HepG2 (cell line): Measurements from ENCODE around the gene ENO3. TPM values are rescaled to one million over a fixed set of nuclear protein-coding genes. Genes with fewer than 3 reads are reported as not detected.

Experiments used
- ATAC-seq: fragments of 200-7000 bp; cut with Tn5 transposase; 3 replicates; pipeline ENCODE4 v1.9.1; 2020; ENCODE audit warnings: mild to moderate bottlenecking, moderate library complexity
- BruUV-seq: library from RNA; stranded (reverse); fragments of 400-500 nt; replicated peaks from 2 replicates; lab custom pipeline; 2021; lab: Mats Ljungman, UMichigan
- CTCF ChIA-PET: fragments of 300-600 bp; formaldehyde crosslinking; extraction: SDS; loops from one replicate; lab custom pipeline; 2021; ENCODE audit warnings: low total read pairs, inconsistent platforms, low intra/inter-chr PET ratio; lab: Yijun Ruan, JAX
- POLR2A ChIA-PET: fragments of 350-600 bp; sonication (Branson Sonifier 250); formaldehyde crosslinking; loops from one replicate; lab custom pipeline; 2020; ENCODE audit warnings: antibody characterized with exemption, inconsistent platforms; lab: Yijun Ruan, JAX
- DNase-seq: peaks from one replicate; pipeline ENCODE4 v3.0.0-alpha.2; 2015; ENCODE audit warnings: low spot score
- FAIRE-seq: peaks from 3 replicates; lab custom pipeline; 2011; peaks lifted over from hg19 to GRCh38; lab: Jason Lieb, UNC
- H2AFZ ChIP-seq: one replicate; pipeline ENCODE4 v1.6.1; 2011; ENCODE audit warnings: low read length, inconsistent platforms
- H3K27ac ChIP-seq: fragments of 300-600 bp; 3 replicates; pipeline ENCODE4 v1.8.0; 2011; ENCODE audit warnings: mixed run types, mild to moderate bottlenecking, mixed read lengths, low read length, inconsistent platforms; ENCODE audit not compliant: insufficient read depth; ENCODE audit errors: extremely low read length
- H3K27me3 ChIP-seq, 2 experiments: fragments of 200-600 bp in 1 of 2; 2 replicates in 1 of 2; 3 replicates in 1 of 2; pipeline versions ENCODE4 v1.6.0 to v1.8.0; 2011; ENCODE audit warnings: low read length in 2 of 2, mild to moderate bottlenecking in 2 of 2, moderate library complexity in 2 of 2, inconsistent platforms in 1 of 2; ENCODE audit not compliant: insufficient read depth in 2 of 2, control insufficient read depth in 1 of 2
- H3K36me3 ChIP-seq, 2 experiments: fragments of 200-600 bp in 1 of 2; replicated peaks in 1 of 2; 2 replicates in 1 of 2; 3 replicates in 1 of 2; pipeline versions ENCODE4 v1.5.1 to v1.8.0; 2011; ENCODE audit warnings: low read length in 2 of 2, inconsistent platforms in 1 of 2; ENCODE audit not compliant: insufficient read depth in 2 of 2, control insufficient read depth in 1 of 2
- H3K4me1 ChIP-seq: 2 replicates; pipeline ENCODE4 v1.5.1; 2012; ENCODE audit warnings: low read length, inconsistent platforms; ENCODE audit not compliant: insufficient read depth
- H3K4me2 ChIP-seq: 2 replicates; pipeline ENCODE4 v1.6.0; 2011; ENCODE audit warnings: low read depth, low read length, inconsistent platforms
- H3K4me3 ChIP-seq, 3 experiments: fragments of 200-600 bp in 1 of 3; sonication (generic), shearing (Covaris generic) in 1 of 3; replicated peaks in 1 of 3; 2 replicates each; pipeline ENCODE4 v1.5.1; 2011 to 2016; ENCODE audit warnings: low read length in 3 of 3, inconsistent platforms in 2 of 3, low read depth in 2 of 3, mild to moderate bottlenecking in 2 of 3, control low read depth in 1 of 3, mixed read lengths in 1 of 3; ENCODE audit not compliant: insufficient read depth in 1 of 3
- H3K79me2 ChIP-seq: one replicate; pipeline ENCODE4 v1.6.1; 2011; ENCODE audit warnings: low read length, inconsistent platforms; ENCODE audit not compliant: insufficient read depth
- H3K9ac ChIP-seq: 2 replicates; pipeline ENCODE4 v1.6.0; 2011; ENCODE audit warnings: mild to moderate bottlenecking, low read depth, low read length, inconsistent platforms; ENCODE audit not compliant: insufficient read depth
- H3K9me3 ChIP-seq: 2 replicates; pipeline ENCODE4 v1.5.1; 2012; ENCODE audit warnings: mild to moderate bottlenecking, low read length
- H4K20me1 ChIP-seq: 2 replicates; pipeline ENCODE4 v1.6.0; 2011; ENCODE audit warnings: inconsistent platforms, mild to moderate bottlenecking, low read length, moderate library complexity; ENCODE audit not compliant: insufficient read depth
- CBFB ChIP-seq: sonication (generic); formaldehyde crosslinking; IDR thresholded peaks from 2 replicates; pipeline ENCODE4 v1.4.0; 2020; ENCODE audit warnings: missing genetic modification reagents
- HMGXB4 ChIP-seq, 2 experiments: sonication (generic) in 1 of 2; formaldehyde crosslinking in 1 of 2; IDR thresholded peaks; 2 replicates each; pipeline versions ENCODE4 v1.4.0 to v1.6.1; 2018 to 2020; ENCODE audit warnings: missing genetic modification reagents in 2 of 2, borderline replicate concordance in 1 of 2, low read depth in 1 of 2, mild to moderate bottlenecking in 1 of 2, missing biosample characterization in 1 of 2
- KDM5A ChIP-seq: fragments of 200-600 bp; sonication (generic); IDR thresholded peaks from 2 replicates; pipeline ENCODE4 v1.7.0; 2018; ENCODE audit warnings: antibody characterized with exemption, mild to moderate bottlenecking, low read length, borderline replicate concordance
- POLR2AphosphoS5 ChIP-seq: IDR thresholded peaks from 2 replicates; pipeline ENCODE4 v1.6.1; 2012; ENCODE audit warnings: low read depth, low read length
- SIX4 ChIP-seq: sonication (generic); formaldehyde crosslinking; IDR thresholded peaks from 2 replicates; pipeline ENCODE4 v1.4.0; 2020; ENCODE audit warnings: missing genetic modification reagents
- SMARCC2 ChIP-seq: fragments of 450-650 bp; IDR thresholded peaks from 2 replicates; pipeline ENCODE4 v1.6.1; 2017; ENCODE audit warnings: antibody characterized with exemption, mild to moderate bottlenecking
- SRF ChIP-seq: IDR thresholded peaks from 2 replicates; pipeline ENCODE4 v1.6.1; 2011; ENCODE audit warnings: mild to moderate bottlenecking, low read depth, low read length, moderate library complexity
- THAP8 ChIP-seq: sonication (generic); formaldehyde crosslinking; IDR thresholded peaks from 2 replicates; pipeline ENCODE4 v1.5.1; 2020; ENCODE audit warnings: missing genetic modification reagents, mild to moderate bottlenecking, borderline replicate concordance
- ZBTB2 ChIP-seq: sonication (generic); formaldehyde crosslinking; IDR thresholded peaks from 2 replicates; pipeline ENCODE4 v1.8.0; 2022; ENCODE audit warnings: low read depth, missing genetic modification reagents
- ZMYM4 ChIP-seq: sonication (generic); formaldehyde crosslinking; IDR thresholded peaks from 2 replicates; pipeline ENCODE4 v1.8.1; 2023; ENCODE audit warnings: mild to moderate bottlenecking, missing genetic modification reagents
- ZNF674 ChIP-seq: sonication (generic); formaldehyde crosslinking; IDR thresholded peaks from 2 replicates; pipeline ENCODE4 v1.5.0; 2020; ENCODE audit warnings: low read depth, mild to moderate bottlenecking, missing genetic modification reagents
- WGBS: methylation state at CpG from one replicate; pipeline ENCODE4 v1.1.6; 2017; ENCODE audit warnings: low lambda C conversion rate; 5-methylcytosine and 5-hydroxymethylcytosine counted together
- in situ Hi-C: cut with HindIII; loops from 2 replicates; pipeline ENCODE4 v1.10.0; 2017; ENCODE audit warnings: low pct_unique_long_range_greater_than_20kb; ENCODE audit not compliant: extremely low pct_ligation_motif_present
- intact Hi-C: fragments of 100-400 bp; cut with micrococcal nuclease; formaldehyde crosslinking; loops from one replicate; pipeline ENCODE4 v1.10.0; 2022; ENCODE audit not compliant: unreplicated experiment
- polyA plus RNA-seq, 8 experiments: library from polyadenylated mRNA; depleted of rRNA in 3 of 8; stranded (reverse) in 7 of 8; unstranded in 1 of 8; fragments of >200 nt; fragmentation: Illumina TruSeq in 4 of 8; extraction: Trizol in 4 of 8; gene quantifications; 2 replicates each; pipeline versions ENCODE4 v1.2.1 to v1.2.3, GENCODE V29; 2011 to 2016; ENCODE audit warnings: low read depth in 4 of 8, missing spikeins in 1 of 8, mixed read lengths in 1 of 8; ENCODE audit not compliant: insufficient read depth in 1 of 8
- total RNA-seq, 5 experiments: library from RNA; depleted of rRNA; stranded (reverse); fragments of >200 nt; fragmentation: Illumina TruSeq; extraction: Trizol; gene quantifications; 2 replicates each; pipeline ENCODE4 v1.2.3, GENCODE V29; 2016; ENCODE audit warnings: low read depth in 1 of 5
- TF ChIP-seq, protein P1 (sequence below): sonication (generic); formaldehyde crosslinking; IDR thresholded peaks from 2 replicates; pipeline ENCODE4 v1.5.1; 2020; ENCODE audit warnings: mild to moderate bottlenecking, moderate library complexity, missing genetic modification reagents
- TF ChIP-seq, protein P2 (sequence below): sonication (generic); formaldehyde crosslinking; IDR thresholded peaks from 2 replicates; pipeline ENCODE4 v1.8.1; 2022; ENCODE audit warnings: low read depth, mild to moderate bottlenecking, missing genetic modification reagents
- TF ChIP-seq, protein P3 (sequence below): sonication (generic); formaldehyde crosslinking; IDR thresholded peaks from 2 replicates; pipeline ENCODE4 v1.4.0; 2020; ENCODE audit warnings: missing genetic modification reagents, mild to moderate bottlenecking, borderline replicate concordance

The ENO3 gene
- total and polyA plus RNA-seq, 2 of the 13 experiments (the other 11 are each of a cell fraction or from before 2014, with no cell fraction given) = 59.8 to 69.8 TPM

- no peak for ATAC-seq
- Histone ChIP-seq H3K27me3 (no peaks in the 10 kb centered on the region; a peak in 1 of 5 replicates), H3K79me2 (peaks cover 55% of the 10 kb centered on the region), H3K4me3 (peak overlapping the region; percentile 90 to 100 (median 100)), H4K20me1 (peaks cover 33% of the 10 kb centered on the region), H3K27ac (peak overlapping the region; percentile 54), H3K9me3 (no peaks in the 10 kb centered on the region)
- FAIRE-seq = no peak
- BruUV-seq = no TSS peak
- in situ Hi-C loops = no loop called here
- TF ChIP-seq, protein P1, sequence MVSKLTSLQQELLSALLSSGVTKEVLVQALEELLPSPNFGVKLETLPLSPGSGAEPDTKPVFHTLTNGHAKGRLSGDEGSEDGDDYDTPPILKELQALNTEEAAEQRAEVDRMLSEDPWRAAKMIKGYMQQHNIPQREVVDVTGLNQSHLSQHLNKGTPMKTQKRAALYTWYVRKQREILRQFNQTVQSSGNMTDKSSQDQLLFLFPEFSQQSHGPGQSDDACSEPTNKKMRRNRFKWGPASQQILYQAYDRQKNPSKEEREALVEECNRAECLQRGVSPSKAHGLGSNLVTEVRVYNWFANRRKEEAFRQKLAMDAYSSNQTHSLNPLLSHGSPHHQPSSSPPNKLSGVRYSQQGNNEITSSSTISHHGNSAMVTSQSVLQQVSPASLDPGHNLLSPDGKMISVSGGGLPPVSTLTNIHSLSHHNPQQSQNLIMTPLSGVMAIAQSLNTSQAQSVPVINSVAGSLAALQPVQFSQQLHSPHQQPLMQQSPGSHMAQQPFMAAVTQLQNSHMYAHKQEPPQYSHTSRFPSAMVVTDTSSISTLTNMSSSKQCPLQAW (CRISPR knock-in tag) = 0 out of 2 replicates have a peak, but pooled peaks have one; percentile 8
- TF ChIP-seq CBFB (CRISPR knock-in tag) (no peak), SMARCC2 (no peak), THAP8 (CRISPR knock-in tag) (no peak), ZMYM4 (0 out of 2 replicates have a peak, but pooled peaks have one; percentile 26), ZBTB2 (CRISPR knock-in tag) (0 out of 2 replicates have a peak, but pooled peaks have one; percentile 5), ZNF674 (CRISPR knock-in tag) (no peak), POLR2AphosphoS5 (peak; percentile 10; the same call in 1 of the 2 replicates), SIX4 (CRISPR knock-in tag) (no peak), HMGXB4 (CRISPR knock-in tag; IDR thresholded peaks at IDR 0.05; ENCODE audit: borderline replicate concordance in 1 of 2, low read depth in 1 of 2) (no peak), KDM5A (0 out of 2 replicates have a peak, but pooled peaks have one; percentile 1), SRF (peak; percentile 92)
- TF ChIP-seq, protein P2, sequence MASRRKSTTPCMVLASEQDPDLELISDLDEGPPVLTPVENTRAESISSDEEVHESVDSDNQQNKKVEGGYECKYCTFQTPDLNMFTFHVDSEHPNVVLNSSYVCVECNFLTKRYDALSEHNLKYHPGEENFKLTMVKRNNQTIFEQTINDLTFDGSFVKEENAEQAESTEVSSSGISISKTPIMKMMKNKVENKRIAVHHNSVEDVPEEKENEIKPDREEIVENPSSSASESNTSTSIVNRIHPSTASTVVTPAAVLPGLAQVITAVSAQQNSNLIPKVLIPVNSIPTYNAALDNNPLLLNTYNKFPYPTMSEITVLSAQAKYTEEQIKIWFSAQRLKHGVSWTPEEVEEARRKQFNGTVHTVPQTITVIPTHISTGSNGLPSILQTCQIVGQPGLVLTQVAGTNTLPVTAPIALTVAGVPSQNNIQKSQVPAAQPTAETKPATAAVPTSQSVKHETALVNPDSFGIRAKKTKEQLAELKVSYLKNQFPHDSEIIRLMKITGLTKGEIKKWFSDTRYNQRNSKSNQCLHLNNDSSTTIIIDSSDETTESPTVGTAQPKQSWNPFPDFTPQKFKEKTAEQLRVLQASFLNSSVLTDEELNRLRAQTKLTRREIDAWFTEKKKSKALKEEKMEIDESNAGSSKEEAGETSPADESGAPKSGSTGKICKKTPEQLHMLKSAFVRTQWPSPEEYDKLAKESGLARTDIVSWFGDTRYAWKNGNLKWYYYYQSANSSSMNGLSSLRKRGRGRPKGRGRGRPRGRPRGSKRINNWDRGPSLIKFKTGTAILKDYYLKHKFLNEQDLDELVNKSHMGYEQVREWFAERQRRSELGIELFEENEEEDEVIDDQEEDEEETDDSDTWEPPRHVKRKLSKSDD (CRISPR knock-in tag) = no peak
- TF ChIP-seq, protein P3, sequence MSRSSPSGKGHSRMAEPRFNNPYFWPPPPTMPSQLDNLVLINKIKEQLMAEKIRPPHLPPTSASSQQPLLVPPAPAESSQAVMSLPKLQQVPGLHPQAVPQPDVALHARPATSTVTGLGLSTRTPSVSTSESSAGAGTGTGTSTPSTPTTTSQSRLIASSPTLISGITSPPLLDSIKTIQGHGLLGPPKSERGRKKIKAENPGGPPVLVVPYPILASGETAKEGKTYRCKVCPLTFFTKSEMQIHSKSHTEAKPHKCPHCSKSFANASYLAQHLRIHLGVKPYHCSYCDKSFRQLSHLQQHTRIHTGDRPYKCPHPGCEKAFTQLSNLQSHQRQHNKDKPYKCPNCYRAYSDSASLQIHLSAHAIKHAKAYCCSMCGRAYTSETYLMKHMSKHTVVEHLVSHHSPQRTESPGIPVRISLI = no peak
- TF ChIP-seq, all 625 proteins: peak for 6
- ChIA-PET CTCF (no interaction called here), POLR2A (interaction anchor here (0.9 to 10.0 kb wide), 7 partner anchors 8 to 53 kb away, joined by 3 to 273 read pairs (median 9); partner anchors contain the start of genes INCA1, KIF1C, RNF167 and SLC25A11)
- peaks cover 18 to 37% of the 10 kb centered on the region in 2 experiments for H3K36me3 ChIP-seq
- peak overlapping the region; percentile 96 for H3K4me2 ChIP-seq
- H2AFZ ChIP-seq = no peak overlapping the region
- WGBS = 3% methylated on average over 7 of the region's 7 CpGs
- no peak for DNase-seq
- intact Hi-C loops = no loop called here
- peaks cover 44% of the 10 kb centered on the region for H3K4me1 ChIP-seq
- H3K9ac ChIP-seq = peak overlapping the region; percentile 74
Observed at GRCh38 chr17:4947010-4947410, 3.9 kb upstream of the ENO3 start.
